Measurements from ENCODE around the gene ZFYVE28.

DNA sequence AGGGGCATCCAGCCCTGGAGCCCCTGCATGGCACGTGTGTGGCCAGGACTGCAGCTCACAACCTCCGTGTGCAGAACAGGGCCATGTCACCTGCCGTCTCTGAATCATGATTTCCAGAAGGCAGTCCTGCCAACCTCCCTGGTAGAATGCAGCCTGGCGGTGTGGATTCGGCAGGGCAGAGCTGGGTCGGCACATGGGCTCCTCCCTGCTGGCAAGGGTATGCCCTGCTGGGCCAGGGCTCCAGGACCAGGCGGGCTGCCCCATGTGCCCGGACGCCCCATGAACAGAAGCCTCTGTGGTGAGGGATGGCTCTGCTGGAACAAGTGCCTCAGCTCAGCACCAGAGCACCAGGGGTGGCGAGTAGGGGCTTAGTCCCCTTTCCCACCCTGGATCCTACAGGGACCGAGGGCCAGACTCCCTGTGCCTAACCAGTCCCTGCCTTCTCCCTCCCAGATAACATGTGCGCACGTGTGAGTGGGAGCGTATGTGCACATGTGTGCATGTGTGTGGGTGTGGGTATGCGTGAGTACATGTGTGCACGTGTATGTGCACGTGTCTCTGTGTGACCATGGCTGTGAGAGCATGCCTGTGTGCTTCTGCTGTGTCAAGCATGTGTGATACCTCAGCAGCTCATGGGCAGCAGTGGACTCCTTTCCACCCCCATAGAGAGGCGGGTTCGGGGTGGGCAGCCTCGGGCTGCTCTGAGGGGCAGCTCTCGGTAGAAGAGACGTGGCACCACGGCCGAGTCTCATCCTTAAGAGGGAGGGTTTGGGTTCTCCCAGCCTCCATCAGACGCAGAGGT lies 146.2 kb downstream of the ZFYVE28 start:
- TF ChIP-seq POLR2A (IDR thresholded peaks at IDR 0.05) = no peak
- TF ChIP-seq, protein P1, sequence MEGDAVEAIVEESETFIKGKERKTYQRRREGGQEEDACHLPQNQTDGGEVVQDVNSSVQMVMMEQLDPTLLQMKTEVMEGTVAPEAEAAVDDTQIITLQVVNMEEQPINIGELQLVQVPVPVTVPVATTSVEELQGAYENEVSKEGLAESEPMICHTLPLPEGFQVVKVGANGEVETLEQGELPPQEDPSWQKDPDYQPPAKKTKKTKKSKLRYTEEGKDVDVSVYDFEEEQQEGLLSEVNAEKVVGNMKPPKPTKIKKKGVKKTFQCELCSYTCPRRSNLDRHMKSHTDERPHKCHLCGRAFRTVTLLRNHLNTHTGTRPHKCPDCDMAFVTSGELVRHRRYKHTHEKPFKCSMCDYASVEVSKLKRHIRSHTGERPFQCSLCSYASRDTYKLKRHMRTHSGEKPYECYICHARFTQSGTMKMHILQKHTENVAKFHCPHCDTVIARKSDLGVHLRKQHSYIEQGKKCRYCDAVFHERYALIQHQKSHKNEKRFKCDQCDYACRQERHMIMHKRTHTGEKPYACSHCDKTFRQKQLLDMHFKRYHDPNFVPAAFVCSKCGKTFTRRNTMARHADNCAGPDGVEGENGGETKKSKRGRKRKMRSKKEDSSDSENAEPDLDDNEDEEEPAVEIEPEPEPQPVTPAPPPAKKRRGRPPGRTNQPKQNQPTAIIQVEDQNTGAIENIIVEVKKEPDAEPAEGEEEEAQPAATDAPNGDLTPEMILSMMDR (IDR thresholded peaks at IDR 0.05) = no peak

All from ovary (tissue), 3 donors.